Measurements from ENCODE around the gene GARIN3.

Gene GARIN3

GRCh38 chr5:157148734-157149615 lies 17.1 kb downstream of the GARIN3 start:
- peak; percentile 84 for DNase-seq (ENCODE audit: low spot score)

DNA sequence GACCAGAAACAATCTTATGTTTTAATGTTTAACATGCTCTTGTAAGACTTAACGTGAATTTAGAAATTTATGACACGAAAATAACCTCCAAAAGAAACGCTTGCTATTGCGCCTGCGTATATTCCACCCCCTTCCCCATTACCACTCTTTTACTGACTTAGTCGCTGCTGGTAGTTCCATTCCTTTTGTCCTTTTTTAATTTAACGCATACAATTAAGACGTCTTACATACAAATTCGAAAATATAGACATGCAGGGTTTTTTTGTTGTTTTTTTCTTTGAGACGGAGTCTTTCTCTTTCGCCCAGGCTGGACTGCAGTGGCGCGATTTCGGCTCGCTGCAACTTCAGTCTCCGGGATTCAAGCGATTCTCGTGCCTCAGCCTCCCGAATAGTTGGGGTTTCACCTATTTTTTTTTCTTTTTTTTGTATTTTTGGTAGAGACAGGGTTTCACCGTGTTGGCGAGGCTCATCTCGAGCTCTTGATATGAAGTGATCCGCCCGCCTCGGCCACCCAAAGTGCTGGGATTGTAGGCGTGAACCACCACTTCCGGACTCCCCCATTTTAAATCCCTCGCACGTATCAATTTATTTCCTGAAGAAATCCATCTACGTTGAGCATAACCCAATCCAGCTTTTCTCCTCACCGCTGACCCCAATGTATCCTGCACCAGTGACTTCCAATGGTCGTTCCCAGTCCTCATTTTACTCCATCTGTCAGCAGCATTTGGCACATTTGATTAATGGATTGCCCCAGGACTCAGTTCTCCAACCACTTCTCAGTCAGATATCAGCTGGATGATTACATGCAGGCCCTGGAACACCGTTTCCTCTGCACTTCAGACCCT lies 22.7 kb downstream of the GARIN3 start:
- peak; percentile 82 for DNase-seq (ENCODE audit: low spot score)

DNA sequence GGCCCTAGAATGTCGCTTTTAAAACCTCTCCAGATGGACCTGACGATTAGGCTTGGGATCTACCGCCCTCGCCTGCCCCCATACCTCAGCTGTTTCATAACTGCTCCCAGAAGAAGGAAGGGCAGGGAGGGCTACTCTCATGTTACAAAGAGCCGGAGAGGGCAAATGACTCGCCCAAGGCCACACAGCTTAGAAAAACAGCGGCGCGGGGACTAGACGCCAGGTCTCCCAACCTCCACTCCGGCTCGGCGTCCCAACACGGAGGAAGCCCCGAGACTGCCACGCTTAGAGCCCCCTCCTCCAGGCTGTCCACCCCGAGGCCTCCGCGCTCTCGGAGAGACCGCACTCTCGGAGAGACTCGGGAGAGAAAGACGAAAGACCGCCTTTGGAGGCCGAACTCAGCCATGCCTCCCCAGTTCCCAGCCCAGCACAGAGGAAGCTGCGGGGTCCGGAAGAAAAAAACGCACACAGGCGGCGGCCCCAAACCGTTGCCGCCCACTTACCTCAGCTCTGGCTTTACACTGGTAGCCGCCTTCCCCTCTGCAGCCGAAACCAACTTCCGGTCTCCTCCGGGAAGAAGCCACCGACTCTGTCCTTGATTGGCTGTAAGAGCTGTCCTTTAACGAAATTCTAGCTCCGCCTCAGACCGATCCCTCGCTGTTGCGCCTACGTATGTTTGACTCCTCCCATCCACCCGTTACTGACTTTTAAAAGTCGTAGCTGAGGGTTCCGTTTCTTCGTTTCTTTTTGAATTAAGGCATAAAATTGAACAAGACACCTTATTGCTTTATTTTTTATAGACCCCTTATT lies 23.5 kb downstream of the GARIN3 start, which contains the start of gene MED7:
Gene MED7 (minus strand): TSS at position 549 of the 810 bp plus-strand sequence. CDS start 3,434 bp downstream, outside the sequence.
- DNase-seq (ENCODE audit: low spot score), result peak; percentile 99

- DNase-seq (ENCODE audit: low spot score), result no peak
These were observed 28.4 kb downstream of the GARIN3 start for GRCh38 chr5:157137691-157138090.

- no peak for DNase-seq (ENCODE audit: low spot score)
These were observed 33.8 kb downstream of the GARIN3 start for GRCh38 chr5:157132281-157132612.

DNA sequence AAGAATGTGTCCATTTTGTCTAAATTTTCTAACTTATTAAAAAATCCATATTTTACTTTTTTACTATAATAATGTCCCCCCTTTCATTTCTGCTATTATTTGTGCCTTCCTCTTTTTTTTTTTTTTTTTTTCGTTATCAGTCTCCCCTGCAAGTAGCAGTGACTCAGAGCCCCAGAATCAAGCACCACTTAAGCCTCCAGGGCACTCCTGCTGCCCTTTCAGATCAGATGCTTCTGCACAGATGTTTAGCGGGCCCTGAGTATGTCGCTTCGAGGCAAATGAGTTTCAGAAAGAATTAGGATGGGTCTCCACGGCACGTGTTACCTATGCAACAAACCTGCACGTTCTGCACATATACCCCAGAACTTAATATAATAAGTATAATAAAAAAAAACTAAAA lies 35.1 kb downstream of the GARIN3 start:
- no peak for DNase-seq (ENCODE audit: low spot score)

DNA sequence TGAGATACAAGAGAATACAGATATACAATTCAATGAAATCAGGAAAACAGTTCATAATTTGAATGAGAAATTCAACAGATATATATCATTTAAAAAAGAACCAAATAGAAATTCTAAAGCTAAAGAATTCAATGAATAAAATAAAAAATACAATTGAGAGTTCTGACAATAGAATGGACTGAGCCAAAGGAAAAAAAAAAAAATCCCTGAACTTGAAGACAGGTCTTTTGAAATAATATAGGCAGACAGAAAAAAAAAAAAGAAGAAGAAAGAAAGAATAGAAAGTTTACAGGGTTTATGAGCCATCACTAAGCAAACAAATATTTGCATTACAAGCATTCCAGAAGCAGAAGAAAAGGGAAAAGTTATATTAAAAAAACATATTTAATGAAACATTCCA lies 44.4 kb downstream of the GARIN3 start:
- no peak for DNase-seq (ENCODE audit: low spot score)

DNA sequence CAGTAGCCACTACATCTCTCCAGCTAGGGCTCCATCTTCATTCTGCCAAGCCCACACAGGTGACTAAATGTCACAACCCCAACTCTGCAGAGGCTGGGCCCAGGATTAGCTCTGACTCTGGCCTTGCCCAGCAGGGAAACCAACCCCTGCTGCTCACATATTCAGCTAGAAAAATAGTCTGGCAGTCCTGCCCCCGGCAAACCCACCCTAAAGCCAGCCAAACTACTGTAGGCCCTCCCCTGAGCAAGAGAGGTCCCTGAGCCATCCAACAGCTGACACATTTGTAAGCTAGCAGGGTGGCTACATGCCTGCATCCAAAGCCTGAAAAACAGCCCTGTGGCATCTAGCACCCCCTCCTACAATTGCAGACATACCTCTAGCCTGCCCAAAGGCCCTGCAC lies 46.0 kb downstream of the GARIN3 start:
- DNase-seq (ENCODE audit: low spot score), result no peak

DNA sequence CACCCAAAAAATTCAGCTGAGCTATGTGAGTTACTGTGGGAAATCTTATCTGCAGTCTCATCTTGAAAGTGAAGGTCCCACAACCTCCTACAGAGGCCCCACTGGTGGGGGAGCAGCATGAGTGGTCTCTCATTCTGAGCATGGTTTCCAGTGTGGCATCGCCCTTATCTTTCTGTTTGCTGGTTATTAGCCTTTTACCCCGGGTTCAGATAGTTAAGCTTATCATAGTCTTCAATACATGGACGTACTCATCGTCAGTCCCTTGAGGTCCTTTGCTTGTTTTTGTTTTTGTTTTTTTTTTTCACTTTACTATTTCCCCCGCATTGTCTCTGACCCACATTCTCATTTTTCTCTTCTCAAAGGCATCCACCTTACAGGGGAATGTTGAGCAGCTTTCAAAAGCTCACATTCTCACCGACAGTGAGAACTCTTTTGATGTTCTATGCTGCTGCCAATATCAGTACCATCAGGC lies 49.5 kb downstream of the GARIN3 start:
- DNase-seq (ENCODE audit: low spot score), result no peak

DNA sequence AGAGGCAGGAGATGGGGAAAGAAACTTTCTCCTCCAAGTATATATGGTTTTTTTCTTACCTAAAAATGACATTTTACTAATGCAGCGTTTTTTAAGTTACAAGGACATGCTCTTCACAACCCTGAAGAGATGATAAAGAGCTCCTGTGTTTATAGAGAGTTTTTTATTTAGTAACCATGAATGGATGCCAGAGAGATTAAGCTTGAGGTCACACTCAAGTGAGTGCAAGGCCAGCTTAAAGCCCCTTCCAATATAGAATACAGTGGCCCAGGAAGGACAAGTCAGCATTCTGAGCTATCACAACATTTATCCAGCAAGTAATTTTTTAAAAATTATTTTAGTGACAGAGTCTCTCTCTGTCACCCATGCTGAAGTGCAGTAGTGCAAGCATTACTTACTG lies 50.6 kb downstream of the GARIN3 start:
- DNase-seq (ENCODE audit: low spot score), result no peak

GRCh38 chr5:157115012-157115411 lies 51.1 kb downstream of the GARIN3 start:
- no peak for DNase-seq (ENCODE audit: low spot score)

DNA sequence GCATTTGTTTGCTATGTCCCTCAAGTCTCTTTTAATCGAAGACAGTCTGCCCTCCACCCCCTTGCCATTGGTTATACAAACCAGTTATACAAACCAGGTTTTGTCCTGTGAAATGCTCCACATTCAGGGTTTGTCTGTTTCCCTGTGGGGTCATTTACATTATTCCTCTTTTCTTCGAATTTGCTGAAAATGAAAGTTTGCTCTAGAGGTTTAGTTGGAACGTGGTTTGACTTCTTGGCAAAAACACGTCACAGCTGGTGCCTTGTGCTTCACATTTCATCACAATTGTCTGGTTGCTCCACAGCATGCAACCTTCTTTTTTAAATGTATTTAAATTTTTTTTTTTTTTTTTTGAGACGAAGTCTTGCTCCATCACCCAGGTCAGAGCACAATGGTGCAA lies 53.1 kb downstream of the GARIN3 start:
- no peak for DNase-seq (ENCODE audit: low spot score)

All from AG08395 (cell line).